NCI-H1048 (cell line): Measurements from ENCODE around the gene PZP.
"Not testable (repeated sequence)": the region's sequence is repeated elsewhere in the genome, so short reads cannot be mapped to it uniquely, and the experiment has no call there.

Experiments used
- DNase-seq: peaks from one replicate; lab custom pipeline; 2025; lab: John Stamatoyannopoulos, UW

The PZP gene

DNA sequence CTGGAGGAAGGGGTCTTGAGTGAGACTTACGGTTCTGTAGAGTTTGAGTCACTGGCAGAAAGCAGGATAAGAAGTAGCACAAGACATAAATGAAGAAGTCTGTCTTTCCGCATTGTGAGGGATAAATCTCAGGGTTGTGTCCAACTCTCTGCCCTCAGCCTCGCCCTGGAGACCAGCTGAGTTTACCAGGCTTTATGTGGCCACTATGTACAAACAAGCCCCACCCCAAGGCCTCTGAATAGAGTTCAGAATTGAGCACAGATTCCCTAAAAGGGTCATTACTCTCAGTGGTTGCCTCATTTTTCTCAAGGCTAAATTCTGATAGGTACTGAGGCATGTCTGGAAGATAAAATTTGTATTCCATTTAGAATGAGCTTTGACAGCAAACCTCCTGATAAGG, at the start of gene PZP:
Gene PZP, minus strand, starts transcription at position 167 of the 400 bp plus-strand sequence. Its CDS starts 54 bp downstream, at position 113.
- no peak for DNase-seq

DNA sequence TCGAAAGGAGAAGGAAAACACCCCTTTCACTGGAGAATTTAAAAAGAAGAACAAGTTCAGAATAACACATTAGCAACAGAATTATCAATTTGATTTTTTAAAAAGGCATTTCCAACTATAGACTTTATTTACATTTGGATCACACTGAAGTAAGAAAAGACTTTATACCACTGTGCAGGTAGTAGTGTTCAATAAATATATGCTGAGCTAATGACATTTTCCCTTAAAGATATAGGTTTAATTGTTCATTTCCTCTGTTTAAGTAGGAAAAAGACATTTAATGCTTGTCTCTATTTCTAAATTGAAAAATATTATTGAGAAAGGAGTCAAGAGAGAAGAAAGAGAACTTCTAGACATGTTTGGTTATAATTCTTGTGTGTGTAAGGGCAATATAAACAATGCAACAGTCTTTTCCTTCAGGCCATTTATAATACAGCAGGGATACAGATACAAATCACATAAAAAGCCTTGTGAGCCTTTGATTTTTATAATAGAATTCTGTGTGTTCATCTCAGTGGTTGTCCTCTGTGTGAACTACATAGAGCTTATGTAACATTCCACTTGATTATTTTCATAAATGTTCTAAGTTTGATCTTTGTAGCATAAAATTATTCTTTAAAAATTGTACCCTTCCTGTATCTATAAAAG, 48.7 kb upstream of the PZP start:
- DNase-seq: no peak

DNA sequence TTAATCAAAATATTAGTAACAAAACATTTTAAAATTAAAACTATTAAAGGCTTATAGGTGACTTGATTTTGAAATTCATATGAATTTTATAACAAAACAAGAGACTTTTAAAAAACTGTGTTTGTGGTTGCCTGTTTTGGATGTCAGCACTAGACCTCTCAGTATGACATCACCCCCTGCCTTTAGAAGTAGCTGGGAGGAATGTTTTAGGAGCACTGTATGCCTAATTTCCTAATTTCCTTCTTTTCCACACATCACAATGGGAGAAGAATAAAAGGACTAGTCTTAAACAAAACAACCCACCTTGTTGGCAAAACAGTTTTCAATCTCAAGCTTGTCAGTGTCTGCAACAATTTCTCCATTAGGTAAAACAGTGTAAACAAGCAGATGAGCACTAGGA, 48.1 kb upstream of the PZP start:
- no peak for DNase-seq

DNA sequence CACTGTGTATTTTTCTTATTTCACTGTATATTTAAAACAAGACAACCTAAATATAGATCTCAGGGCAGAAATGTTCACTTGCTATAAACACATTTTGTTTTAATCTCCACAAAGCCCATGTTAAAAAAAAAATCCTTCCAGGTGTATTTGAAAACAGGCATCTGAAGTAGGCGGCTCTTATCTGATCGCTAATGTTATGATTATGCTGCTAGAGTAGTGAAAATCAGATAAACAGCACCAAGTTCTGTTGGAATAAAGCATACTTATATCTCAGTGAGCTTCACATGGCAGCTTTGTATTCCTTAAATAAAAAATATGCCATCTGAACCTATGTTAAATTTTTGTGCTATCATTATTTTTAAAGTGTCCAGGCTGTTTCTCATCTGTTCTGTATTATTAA, 47.6 kb upstream of the PZP start:
- DNase-seq: no peak

DNA sequence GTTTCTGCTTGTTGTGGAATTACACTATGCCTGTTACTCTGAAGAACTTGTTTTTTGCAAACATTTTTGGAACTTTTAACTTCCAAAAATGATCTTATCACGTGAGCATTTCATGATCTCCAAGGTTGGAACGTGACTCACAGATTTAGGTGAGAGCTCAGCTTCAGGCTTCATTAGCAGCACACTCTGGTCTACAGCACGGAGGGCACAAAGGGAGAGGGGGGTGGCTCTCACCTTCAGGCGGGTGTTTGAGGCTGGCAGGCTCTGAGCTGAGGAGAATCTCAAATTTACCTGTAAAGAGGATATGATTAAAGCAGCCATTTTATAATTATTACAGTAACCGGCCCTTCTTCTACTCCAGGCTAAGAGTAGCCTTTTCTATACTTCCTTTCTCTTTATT, 45.3 kb upstream of the PZP start:
- DNase-seq: no peak

DNA sequence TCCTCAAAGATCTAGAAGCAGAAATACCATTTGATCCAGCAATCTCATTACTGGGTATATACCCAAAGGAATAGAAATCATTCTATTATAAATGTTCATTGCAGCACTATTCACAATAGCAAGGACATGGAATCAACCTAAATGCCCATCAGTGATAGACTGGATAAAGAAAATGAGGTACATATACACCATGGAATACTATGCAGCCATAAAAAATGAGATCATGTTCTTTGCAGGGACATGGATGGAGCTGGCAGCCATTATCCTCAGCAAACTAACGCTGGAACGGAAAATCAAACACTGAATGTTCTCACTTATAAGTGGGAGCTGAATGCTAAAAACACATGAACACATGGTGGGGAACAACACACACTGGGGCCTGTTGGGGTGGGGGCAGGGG, 44.6 kb upstream of the PZP start:
- not testable (repeated sequence) for DNase-seq

DNA sequence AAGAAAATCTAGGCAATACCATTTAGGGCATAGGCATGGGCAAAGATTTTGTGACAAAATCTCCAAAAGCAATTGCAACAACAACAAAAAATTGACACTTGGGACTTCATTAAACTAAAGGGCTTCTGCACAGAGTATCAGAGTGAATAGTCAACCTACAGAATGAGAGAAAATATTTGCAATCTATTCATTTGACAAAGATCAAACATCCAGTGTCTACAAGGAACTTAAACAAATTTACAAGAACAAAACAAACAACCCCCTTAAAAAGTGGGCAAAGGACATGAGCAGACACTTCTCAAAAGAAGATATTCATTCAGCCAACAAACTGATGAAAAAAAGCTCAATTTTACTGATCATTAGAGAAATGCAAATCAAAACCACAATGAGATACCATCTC, 44.1 kb upstream of the PZP start:
- no peak for DNase-seq

DNA sequence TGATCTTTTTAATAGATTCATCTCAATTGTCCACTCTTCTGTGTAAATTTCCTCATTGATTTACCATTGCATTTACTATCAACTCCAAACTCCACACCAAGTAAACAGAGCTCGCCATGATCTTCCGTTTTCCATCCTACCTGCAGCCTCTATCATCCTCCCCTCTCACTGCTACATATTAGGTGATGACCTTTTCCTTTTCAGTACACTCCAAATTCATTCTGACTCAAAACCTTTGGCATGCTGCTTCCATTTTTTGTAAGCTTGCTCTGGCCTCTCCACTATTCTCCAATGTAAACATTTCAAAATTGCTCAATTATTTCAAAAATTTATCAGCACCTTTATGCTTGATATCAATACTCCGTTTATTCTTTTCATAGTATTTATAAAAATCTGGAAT, 40.2 kb upstream of the PZP start:
- no peak for DNase-seq

DNA sequence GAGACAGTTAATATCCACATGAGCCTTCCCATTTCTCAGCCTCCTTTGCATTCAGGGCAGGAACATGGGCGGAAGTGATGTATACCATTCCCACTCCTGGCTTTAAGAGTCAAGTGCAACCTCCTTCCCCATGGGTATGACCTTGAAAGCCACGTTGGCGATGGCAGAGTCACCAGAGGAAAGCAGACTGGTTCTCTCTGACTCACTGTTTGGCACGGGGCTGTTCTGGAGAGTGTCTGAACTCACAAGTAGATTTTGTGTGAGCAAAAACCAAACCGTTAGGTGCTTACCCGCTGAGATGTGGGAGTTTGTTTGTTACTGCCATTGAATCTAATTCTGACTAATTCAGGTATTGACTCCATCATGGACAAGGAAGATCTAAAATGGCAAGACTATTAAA, 36.7 kb upstream of the PZP start:
- no peak for DNase-seq

DNA sequence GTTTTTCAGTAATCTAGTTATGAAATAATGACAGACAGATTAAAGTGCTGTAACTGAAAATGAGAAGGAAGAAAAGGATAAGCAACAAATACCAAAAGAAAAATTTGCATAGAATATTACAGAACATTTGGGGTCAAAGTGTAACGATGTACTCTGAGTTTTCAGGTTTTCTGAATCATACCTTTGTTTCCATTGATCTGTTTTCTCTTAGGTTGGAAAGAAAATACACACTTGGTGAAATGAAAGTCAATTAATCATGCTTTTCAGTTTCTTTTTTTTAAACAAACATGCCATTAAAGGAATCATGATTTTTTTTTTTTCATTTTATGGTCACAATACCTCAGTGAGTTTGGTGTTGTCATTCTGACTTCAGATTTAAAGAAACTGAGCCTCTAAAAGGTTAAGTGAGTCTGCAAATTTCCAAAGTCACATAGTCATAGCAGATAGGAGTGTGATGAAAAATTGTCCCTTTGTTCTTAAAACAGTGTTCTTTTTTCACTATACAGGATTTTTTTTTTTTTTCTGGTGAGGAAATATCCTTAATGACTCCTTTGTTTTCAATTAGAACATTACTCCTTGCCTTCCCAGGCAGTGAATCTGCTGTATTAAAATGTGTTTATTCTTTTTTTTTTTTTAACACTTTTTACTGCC, 35.9 kb upstream of the PZP start:
- DNase-seq: peak; percentile 34

DNA sequence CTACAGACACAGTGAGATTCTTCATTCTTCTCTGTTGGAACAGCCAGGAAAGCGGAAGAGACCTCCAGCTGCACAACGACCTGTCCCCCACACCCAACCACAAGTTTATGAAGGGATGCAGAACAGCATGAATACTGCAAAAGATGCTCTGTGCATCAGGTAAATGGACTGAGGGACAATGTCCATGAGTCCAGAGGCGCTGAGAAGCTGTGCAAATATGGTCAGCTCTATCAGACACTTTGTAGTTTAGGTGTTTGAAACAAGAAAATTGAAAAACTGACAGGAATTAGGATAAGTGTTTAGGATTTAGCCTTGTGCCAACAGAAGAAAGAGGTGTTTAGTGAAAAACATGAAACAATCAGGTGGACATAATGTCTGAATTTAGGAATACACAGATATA, 33.1 kb upstream of the PZP start:
- no peak for DNase-seq

DNA sequence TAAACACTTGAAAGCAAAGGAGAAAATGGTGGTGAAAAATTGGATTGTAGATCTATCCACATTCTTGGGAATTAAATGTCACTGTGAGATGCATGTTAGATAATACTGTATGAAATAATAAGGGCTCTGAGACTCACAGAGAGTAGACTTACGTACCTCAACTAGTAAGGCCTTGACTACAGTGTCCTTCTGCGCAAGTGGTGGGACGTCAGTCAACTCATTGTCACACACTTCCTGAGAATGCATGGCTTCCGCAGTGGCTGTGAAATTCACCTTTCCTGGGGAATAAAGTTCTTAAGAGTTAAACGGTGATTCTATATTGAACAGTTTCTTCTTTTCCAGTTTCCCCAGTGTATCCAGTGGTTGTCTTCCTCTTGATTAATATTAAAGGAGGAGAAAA, 32.6 kb upstream of the PZP start:
- no peak for DNase-seq

DNA sequence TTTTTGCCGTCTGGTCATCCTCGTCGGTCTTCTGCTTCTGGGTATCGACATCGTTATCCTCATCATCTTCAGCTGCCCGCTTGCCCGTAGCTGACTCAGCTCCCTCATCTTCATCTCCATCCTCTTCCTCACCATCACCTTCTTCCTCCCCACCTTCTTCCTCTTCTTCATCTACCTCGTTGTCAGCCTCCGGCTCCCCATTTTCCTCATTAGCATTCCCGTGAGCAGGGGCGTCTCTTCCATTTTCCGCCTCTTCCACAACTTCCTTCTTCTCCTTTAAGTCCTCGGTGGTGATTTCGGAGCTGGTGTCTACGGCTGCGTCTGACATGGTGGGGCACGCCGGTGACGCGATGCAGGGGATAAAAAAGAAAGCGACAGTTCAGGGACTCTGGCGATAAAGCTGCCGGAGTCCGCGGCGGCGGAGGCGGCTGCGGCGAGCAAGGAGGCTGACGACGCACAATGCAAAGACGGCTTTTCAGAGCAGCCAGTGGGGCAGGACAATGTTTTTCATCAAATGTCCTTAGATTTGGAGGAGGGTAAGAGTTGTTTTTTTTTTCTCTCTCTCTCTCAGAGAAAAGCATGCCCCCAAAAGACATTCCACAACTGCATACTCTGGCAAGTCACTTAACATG, 31.9 kb upstream of the PZP start:
- DNase-seq: not testable (repeated sequence)

DNA sequence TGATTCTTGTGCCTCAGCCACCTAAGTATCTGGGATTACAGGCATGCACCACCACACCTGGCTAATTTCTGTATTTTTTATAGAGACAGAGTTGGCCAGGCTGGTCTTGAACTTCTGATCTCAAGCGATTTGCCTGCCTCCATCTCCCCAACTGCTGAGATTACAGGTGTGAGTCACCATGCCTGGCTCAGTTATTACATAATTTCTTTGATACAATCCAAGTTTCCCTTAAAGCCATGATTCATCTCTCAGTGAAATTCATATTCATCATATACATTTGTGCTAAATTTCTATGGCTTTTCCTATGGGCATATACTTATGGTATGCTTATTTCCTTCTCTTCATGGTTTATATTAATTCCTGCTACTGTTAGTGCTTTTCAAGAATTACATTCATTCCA, 29.1 kb upstream of the PZP start:
- DNase-seq: no peak

DNA sequence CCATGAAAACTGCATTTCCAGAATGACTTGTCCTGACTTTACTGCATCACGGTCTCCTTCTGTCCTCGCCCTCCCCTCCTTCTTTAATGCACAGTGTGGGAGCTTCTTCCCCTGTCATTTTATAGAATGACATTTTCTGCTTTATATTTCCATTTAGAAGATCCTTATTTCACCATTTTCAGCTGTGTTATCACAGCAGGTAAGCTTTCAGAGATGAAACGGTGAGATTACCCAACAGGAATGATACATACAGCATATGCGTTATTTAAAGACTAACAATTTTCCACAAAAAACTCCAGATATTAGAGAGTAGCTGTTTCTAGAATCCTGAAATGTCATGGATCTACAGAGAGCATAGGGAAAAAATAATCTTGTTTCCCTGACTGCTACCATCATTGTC, 27.3 kb upstream of the PZP start:
- DNase-seq: no peak

DNA sequence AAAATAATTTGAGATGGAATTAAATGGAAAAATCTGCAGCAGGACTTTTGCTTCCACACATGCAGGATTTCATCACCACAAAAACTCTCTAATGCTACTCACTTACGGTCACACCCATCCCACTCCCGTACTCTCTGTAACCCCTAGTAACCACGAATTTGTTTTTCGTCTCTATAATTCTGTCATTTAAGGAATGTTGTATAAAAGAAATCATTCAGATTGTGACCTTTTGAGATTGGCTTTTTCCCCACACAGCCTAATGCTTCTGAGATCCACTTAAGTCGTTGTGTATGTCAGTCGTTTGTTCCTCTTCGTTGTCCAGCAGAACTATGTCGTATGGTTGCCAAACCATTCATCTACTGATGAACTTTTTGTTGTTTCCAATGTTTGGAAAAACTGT, 19.8 kb upstream of the PZP start:
- no peak for DNase-seq

DNA sequence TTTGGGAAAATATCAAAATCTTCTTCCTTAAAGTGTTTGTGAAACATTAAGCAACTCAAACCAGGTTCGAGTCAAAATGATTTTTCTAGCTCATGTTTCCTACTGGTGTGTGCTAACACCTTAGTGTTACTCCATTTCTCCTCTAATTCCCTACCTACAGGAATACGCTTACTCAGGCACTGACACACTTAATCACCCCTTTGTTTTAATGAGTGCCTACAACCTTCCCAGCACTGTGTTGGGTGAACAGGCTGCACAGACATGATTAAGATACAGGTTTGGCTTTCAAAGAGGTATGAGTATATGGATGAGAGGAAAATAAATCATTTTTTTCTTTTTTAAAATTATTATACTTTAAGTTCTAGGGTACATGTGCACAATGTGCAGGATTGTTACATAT, 15.6 kb upstream of the PZP start:
- no peak for DNase-seq

DNA sequence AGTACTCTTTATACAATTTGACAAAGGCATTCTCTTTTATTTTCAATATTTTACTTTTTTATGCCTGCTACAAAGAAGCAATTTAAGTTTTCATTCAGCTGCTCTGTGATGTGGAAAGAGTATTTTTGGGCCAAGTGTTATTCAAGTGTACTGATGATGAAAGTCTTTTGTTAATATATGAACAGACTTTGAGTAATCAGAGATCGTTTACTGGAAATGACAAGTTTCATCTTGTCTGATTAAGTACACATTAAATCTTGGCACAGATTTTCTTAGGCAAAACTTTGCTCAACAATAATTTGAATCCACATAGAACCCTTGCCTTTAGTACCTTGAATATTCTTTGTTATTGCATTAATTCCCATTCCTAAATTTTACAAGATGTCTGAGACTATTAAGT, 13.3 kb upstream of the PZP start:
- DNase-seq: no peak

DNA sequence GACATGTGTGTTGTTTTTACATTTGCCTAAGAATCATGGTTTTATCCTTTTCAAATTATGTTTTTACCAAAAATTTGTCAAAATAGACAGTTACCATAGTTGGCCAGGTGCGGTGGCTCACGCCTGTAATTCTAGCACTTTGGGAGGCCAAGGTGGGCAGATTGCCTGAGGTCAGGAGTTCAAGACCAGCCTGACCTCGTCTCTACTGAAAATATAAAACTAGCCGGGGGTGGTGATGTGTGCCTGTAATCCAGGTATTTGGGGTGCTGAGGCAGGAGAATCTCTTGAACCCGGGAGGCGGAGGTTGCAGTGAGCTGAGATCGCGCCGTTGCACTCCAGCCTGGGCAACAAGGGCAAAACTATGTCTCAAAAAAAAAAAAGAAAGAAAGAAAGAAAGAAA, 12.8 kb upstream of the PZP start:
- not testable (repeated sequence) for DNase-seq

DNA sequence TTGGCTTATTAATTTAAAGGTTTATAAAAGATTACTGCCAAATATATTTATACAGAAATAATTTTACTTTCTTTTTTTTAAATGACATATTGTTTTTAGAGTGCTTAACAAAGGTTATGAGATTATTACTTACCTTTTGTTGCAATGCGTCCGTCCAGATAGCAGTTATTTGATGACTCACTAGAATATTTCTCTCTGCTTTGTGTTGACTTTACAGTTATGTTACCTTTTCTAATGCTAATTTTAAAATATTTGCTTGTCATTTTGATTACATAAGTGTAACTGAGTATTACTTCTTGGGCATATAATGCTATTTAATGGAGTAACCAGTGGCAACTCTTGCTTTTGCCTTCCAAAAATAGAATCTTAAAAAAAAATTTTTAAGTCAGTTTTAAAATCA, 6.3 kb upstream of the PZP start:
- DNase-seq: no peak

DNA sequence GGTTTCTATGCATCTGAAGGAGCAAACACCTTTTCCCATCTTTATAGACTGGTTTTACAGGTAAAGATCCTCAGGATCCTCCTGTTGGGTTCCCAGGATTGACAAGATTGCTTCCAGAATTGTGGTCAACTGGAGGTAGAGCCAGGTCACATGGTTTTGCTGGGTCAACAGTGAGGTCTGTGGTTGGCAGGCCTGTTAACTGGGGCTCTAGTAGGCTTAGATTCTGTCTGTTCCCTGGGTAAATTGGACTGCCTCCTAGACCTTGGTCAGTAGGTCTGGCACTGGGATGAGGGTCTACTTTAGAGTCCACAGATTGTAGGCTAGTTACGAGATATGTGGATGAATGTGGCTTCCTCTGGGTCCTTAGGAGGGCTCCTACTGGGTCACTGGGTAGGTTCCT, 3.5 kb upstream of the PZP start:
- no peak for DNase-seq

DNA sequence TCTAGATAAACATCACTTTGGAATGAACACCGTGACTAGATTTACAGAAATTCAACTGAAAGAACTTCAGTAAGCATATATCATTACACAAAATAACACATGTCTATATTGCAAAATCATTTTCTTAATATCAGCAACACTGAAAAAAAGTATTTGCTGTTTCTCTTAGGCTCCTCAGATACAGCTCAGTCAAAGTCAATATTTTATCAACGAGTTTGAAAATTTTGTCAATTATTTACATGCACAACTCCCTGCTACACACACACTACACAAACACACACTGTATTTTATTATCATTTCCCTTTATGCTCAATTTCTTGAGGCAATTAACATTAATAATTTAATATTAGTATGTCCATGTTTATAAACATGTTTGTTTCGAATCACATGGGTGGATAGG, 3.8 kb downstream of the PZP start:
- DNase-seq: no peak

DNA sequence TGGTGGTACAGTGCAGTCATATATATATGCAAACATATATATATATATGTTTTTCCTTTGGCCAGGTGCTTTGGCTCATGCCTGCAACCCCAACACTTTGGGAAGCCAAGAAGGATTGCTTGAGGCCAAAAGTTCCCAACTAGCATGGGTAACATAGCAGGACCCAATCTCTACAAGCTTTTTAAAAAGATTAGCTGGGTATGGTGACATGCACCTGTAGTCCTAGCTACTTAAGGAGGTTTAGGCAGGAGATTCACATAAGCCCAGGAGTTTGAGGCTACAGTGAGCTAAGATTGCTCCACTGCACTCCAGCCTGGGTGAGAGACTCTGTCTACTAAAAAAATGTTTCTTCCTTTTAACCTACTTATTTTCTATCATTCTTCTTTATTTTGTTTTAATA, 10.2 kb downstream of the PZP start:
- DNase-seq: no peak

DNA sequence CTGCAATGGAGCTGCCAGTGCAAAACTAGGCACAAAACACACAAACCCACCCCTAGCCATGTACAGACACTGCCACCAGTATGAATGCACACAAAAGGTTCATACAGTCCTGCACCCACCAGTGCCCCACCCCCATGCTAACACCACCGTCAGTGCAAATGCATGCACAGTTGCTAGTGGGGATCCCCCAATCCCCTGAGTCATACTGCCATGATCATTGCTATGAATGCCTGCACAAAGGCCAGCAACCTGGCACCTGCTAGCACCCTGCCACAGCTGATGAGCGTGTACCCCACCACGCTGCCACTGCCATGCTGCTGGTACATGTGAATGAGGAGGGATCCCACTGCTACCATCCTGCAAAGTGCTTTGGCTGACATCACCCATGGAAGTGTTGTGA, 23.9 kb downstream of the PZP start:
- DNase-seq: no peak
